BJ (cell line): ENCODE results near the gene PNMA8A. TPM values are rescaled to one million over a fixed set of nuclear protein-coding genes. Genes with fewer than 3 reads are reported as not detected.

Experiments
- CTCF ChIA-PET: fragments of 350-600 bp; formaldehyde crosslinking; extraction: SDS; loops from one replicate; lab custom pipeline; 2021; ENCODE audit warnings: antibody characterized with exemption, inconsistent platforms; lab: Yijun Ruan, JAX
- POLR2A ChIA-PET: fragments of 300-600 bp; sonication (Branson Sonifier 250); formaldehyde crosslinking; extraction: SDS; loops from one replicate; lab custom pipeline; 2021; ENCODE audit warnings: antibody characterized with exemption; lab: Charles Lee
- DNase-seq: peaks from one replicate; pipeline ENCODE4 v3.0.0-alpha.2; 2011; ENCODE audit warnings: low read depth
- H3K27me3 ChIP-seq: 2 replicates; pipeline ENCODE4 v1.6.0; 2011; ENCODE audit warnings: low read length; ENCODE audit not compliant: control insufficient read depth, insufficient read depth
- H3K36me3 ChIP-seq: 2 replicates; pipeline ENCODE4 v1.5.1; 2011; ENCODE audit warnings: low read length; ENCODE audit not compliant: control insufficient read depth, insufficient read depth
- H3K4me3 ChIP-seq: 2 replicates; pipeline ENCODE4 v1.5.1; 2011; ENCODE audit warnings: low read depth, mild to moderate bottlenecking, control low read depth, low read length
- CTCF ChIP-seq: IDR thresholded peaks from 2 replicates; pipeline ENCODE4 v1.5.1; 2011; ENCODE audit warnings: low read depth, mild to moderate bottlenecking, control low read depth, inconsistent platforms, low read length, moderate library complexity; ENCODE audit not compliant: insufficient read depth
- polyA plus RNA-seq: library from polyadenylated mRNA; depleted of rRNA; stranded (reverse); fragments of >200 nt; gene quantifications from 2 replicates; pipeline ENCODE4 v1.2.3, GENCODE V29; 2011

PNMA8A gene
- polyA plus RNA-seq, 1 experiment = 0.74 TPM

- no peaks in the 10 kb centered on the region for H3K27me3 ChIP-seq
- no peak overlapping the region for H3K4me3 ChIP-seq
- no peaks in the 10 kb centered on the region for H3K36me3 ChIP-seq
- POLR2A ChIA-PET = no interaction called here
- no peak for TF ChIP-seq CTCF
- no peak for DNase-seq
- CTCF ChIA-PET = interaction anchor here (0.5 to 9.2 kb wide), 9 partner anchors 10 to 1878 kb away, joined by 3 to 78 read pairs (median 3); partner anchors contain the start of gene PNMA8A
These were observed 10.6 kb upstream of the PNMA8A start for GRCh38 chr19:46481947-46482346.

- no peak for TF ChIP-seq CTCF
- no peaks in the 10 kb centered on the region for H3K36me3 ChIP-seq
- no peak for DNase-seq
- ChIA-PET POLR2A (no interaction called here), CTCF (interaction anchor here (0.5 to 9.2 kb wide), 7 partner anchors 9 to 1878 kb away, joined by 3 to 78 read pairs (median 3); partner anchors contain the start of gene PNMA8A)
- H3K4me3 ChIP-seq = no peak overlapping the region
- no peaks in the 10 kb centered on the region for H3K27me3 ChIP-seq
These were observed 10.0 kb upstream of the PNMA8A start for GRCh38 chr19:46481223-46481848.

- Histone ChIP-seq H3K27me3 (no peaks in the 10 kb centered on the region), H3K36me3 (no peaks in the 10 kb centered on the region), H3K4me3 (no peak overlapping the region)
- ChIA-PET CTCF (interaction anchor here (0.6 to 9.2 kb wide), 4 partner anchors 50 to 86 kb away, joined by 3 to 78 read pairs (median 29); no protein-coding TSS in a partner anchor), POLR2A (interaction anchor here (0.7 kb wide), 1 partner anchor 89 kb away, joined by 5 read pairs; no protein-coding TSS in a partner anchor)
- DNase-seq = no peak
- no peak for TF ChIP-seq CTCF
These were observed 9.1 kb upstream of the PNMA8A start for GRCh38 chr19:46480415-46480814.

GRCh38 chr19:46478356-46478986, 7.1 kb upstream of the PNMA8A start:
- CTCF ChIA-PET = interaction anchor here (2.4 to 9.2 kb wide), 2 partner anchors 9 to 85 kb away, joined by 8 to 78 read pairs; no protein-coding TSS in a partner anchor
- Histone ChIP-seq H3K4me3 (no peak overlapping the region), H3K27me3 (no peaks in the 10 kb centered on the region), H3K36me3 (no peaks in the 10 kb centered on the region)
- DNase-seq = no peak
- POLR2A ChIA-PET = no interaction called here
- no peak for TF ChIP-seq CTCF

- ChIA-PET POLR2A (no interaction called here), CTCF (interaction anchor here (0.6 kb wide), 1 partner anchor 8 kb away, joined by 4 read pairs; no protein-coding TSS in a partner anchor)
- Histone ChIP-seq H3K27me3 (no peaks in the 10 kb centered on the region), H3K4me3 (no peak overlapping the region), H3K36me3 (no peaks in the 10 kb centered on the region)
- no peak for TF ChIP-seq CTCF
- DNase-seq = no peak
These were observed 4.6 kb upstream of the PNMA8A start for GRCh38 chr19:46475986-46476385.
